ENCODE measurements around the gene SETDB2.

The SETDB2 gene

DNA sequence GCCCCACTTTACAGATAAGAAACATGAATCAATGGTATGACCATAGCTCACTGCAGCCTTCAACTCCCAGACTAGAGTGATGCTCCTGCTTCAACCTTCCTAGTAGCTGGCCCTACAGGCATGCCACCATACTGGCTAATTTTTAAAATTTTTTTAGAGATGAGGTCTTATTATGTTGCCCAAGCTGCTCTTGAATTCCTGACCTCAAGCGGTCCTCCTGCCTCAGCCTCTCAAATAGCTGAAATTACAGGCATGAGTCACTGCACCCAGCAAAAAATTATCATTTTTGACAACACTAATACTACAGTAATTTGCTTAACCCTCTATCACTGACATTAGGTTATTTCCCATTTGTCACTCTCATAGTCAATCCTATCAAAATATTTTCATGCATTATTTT is 15.0 kb upstream of the SETDB2 start:
- DNase-seq: no peak

DNA sequence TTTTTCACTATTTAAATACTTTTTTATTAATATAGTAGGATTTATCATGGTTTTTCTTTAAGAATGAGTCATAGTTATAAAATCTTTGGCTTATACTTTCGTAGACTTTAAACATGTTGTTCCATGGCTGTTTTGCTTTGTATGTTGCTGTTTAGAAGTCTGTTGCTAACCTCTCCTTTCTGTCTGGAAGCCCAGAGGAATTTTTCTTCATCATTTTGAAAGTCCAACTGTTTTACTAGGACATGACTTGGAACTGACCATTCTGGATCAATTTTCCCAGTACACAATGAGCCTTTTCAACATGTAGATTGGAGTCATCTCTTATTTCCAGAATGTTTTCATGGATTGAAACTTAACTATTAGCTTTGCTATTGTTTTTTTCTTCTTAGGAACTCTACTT is 8.1 kb upstream of the SETDB2 start:
- DNase-seq: no peak

DNA sequence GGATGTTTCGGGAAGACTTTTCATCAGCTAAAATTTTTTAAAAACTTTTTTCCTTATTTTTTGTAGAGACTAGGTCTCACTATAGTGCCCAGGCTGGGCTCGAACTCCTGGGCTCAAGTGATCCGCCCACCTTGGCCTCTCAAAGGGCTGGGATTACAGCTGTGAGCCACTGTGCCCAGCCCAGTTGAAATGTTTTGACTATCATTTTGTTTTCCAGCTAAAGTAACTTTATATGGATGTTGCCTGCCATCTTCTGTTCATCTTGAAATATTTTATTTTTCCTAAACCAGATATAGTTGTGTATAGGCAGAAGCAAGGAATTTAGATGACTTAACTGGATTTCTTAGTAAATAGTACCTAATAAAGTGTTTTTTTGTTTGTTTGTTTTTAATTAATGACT is 7.2 kb upstream of the SETDB2 start:
- no peak for DNase-seq

DNA sequence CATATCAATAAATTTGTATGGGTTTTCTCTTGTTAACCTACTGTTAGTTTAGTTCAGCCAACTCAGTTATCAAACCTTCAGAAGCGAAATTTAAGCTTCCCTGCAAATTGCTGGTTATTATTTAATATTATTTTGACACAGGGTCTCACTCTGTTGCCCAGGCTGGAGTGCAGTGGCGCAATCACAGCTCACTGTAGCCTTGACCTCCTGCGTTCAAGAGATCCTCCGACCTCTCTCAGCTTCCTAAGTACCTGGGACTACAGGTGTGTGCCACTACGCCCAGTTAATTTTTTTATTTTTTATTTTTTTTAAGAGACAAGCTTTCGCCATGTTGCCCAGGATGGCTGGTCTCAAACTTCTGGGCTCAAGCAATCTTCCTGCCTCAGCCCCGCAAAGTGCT is 6.4 kb upstream of the SETDB2 start:
- no peak for DNase-seq

DNA sequence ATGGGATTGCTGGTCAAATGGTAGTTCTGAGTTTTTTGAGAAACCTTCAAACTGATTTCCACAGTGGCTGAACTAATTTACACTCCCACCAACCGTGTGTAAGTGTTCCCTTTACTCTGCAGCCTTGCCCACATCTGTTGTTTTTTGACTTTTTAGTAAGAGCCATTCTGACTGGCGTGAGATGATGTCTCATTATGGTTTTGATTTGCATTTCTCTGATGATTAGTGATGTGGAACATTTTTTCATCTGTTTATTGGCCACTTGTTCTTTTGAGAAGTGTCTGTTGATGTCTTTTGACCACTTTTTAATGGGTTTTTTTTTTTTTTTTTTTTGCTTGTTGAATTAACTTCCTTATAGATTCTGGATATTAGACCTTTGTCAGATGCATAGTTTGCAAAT is 4.5 kb upstream of the SETDB2 start:
- DNase-seq: no peak

DNA sequence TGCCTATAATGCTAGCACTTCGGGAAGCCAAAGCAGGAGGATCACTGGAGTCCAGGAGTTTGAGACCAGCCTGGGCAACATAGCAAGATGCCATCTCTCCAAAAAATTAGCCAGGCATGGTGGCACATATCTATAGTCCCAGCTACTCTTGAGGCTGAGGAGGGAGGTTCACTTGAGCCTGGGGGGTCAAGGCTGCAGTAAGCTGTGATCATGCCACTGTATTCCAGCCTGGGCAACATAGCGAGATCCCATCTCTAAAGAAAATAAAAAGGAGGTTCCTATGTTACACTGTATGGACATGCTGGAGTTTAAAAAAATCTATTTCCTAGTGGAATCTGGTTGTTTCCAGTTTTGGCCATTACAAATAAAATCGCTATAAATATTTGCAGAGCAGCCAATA is 2.8 kb upstream of the SETDB2 start:
- no peak for DNase-seq

DNA sequence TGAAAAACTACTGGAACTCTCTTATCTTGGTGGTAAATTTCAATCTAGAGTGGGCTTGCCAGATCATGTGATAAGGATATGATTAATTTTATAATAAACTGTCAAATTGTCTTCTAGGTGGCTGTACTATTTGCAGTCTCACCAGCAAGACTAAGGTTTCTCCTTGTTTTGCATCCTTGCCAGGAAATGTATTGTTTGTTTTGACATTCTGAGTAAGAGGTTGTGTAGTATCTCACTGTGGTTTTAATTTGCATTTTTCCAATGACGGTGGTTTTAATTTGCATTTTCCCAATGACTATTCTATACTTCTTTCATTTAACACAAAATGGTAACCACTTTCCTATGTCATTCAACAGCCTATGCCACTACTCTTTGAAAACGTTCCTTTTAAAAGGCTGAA is 2.2 kb upstream of the SETDB2 start:
- no peak for DNase-seq

DNA sequence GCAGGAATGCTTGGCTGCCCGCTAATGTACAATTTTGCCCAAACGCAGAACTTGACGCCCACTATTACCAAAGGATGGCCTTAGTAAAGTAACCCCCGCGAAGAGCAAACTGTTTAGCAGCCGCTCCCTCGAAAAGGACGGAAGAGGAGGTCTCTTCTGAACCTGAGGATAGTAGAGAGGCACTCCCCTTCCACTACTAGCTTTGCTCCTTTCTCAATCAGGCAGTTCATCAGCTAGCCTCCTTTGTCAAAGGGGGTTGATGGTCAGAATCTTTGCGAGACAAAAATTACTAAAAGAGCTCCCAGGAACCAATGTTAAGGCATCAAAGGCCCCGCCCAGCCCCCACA is 744 bp upstream of the SETDB2 start:
- no peak for DNase-seq

DNA sequence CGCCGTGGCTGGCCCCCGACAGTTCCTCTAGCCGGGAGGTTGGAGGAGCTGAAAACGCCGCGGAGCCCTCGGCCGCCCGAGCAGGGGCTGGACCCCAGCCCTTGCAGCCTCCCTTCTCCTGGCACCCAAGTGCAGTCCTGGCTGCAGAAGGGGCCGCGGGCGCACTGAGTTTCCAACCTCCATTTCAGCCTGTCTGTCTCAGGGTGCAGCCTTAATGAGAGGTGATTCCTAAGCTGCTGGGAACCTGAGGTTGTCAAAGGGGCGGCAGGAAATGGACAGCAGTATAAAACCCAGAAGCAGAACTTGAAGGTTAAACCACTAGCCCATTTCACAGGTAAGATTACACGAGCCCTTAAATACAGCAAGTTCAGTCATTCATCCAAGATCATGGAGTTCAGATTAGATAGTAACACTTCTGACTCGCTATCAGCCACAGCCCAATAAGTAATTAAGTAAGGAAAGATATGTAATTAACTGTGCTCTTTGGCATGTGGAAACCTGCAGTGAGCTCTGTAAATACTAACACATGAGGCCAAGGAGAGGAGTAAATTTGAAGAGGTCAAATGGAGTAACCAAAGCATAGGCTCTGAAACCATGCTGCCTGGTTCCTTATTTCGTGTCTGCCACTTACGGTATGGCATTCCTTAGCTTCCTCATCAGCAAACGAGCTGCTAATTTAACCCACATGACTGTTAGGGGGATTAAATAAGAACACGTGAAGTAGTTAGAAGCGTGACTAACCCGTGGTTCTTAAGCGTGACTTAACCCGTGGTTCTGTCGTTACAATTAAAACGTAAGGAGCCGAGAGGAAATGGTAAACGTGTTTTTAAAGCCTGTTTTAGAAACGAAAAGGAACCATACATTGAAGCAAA is 686 bp downstream of the SETDB2 start:
- peak; percentile 56 for DNase-seq

DNA sequence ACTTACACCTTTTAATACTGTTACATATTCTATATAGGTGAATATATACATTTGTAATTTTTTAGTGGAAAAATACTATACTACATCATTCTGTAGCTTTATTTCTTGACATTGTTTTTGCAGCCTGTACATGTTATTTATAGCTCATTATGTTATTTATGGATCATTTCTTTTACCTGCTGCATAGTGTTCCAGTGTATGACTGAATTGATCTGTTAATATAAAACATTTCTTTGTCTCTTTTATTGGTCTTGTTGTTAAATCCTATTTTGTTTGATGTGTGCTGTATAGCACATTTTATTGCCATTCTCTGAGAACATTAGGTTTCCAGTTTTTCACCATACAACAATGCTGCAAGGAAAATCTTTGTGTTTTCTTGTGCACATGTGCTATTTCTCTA is 2.4 kb downstream of the SETDB2 start:
- no peak for DNase-seq

DNA sequence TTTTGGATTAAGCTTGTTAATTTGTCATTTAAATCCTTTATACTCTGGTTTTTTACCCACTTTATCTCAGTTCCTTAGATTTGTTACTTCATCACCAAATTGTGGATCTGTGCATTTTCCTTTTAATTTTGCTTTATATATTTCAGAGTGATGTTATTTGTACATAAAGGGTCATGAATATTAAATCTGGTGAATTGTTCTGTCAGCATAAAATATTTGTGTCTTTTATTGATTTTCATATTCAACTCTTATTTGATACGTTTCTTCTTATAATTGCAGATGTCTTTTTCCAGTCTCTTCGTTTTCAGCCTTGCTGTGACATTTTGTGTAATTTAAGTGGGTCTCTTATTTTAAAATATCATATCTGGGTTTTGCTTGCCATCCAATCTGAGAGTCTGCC is 4.7 kb downstream of the SETDB2 start:
- DNase-seq: no peak

DNA sequence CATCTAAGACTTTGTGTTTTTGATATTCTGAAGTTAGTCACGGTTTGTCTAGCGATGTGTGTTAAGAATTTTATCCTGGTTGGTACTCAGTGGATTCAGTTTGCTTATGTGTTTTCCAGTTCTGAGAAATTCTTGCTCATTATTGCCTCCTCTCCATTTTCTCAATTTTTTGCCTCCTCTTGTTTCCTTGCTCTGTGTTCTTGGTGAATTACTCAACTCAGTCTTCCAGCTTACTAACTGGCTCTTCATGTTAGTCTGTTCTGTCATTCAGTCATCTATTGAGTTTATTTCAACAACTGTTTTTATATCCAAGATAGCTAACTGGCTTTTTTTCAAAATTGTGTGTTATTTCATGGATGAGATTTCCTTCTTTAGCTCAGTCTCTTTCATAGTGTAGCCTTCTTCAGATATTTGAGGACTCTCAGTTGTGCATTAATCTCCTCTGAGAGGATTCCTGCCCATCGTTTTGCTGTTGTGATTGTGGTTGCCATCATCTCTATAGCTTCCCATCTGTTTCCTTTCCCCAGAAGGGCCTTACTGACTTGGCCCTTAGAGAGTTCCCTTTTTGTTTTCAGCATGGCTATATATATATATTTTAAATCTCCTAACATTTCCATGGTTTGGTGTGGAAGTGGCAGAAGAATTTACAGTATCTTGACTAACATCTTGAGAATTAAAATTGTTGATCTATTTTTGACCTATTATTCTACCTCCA is 6.2 kb downstream of the SETDB2 start:
- DNase-seq: no peak

DNA sequence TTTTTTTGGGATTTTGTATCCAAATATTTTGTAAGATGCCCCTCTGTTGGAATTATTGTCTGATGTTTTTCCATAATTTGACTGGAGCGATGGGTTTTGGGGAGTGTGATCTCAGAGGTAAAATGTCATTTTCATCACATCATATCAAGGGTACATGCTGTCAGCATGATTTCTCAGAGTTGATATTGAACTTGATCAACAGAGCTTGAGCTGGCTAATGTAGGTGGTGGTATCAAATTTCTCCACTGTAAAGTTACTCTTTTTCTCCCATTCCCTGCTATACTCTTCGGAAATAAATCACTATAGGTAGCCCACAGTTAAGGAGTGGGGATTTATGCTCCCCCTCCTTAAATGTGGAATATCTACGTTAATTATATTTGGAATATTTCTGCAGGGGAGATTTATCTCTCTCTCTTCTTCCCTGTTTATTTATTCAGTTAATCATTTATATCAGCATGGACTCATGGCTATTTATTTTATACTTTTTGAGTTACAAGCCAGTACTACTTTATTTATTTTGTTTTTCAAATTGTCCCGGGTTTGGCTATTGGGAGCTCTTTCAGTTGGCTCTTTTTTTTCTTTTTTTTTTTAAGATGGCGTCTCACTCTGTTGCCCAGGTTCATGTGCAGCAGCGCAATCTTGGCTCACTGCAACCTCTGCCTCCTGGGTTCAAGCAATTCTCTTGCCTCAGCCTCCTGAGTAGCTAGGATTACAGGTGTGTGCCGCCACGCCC is 8.8 kb downstream of the SETDB2 start:
- no peak for DNase-seq

DNA sequence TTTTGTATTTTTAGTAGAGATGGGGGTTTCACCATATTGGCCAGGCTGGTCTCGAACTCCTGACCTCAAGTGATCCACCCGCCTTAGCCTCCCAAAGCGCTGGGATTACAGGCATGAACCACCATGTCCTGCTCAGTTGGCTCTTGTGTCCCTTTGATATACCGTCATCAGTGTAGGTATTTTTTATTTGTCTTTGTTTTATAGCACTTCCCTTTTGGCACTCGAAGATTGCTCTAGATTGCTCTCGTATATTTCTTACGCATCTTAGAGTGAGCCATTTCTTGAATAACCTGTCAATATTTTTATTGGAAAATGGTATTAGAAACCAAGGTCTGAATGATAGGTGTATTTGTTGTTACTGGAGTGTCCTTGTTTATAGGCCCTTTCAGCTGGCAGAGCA is 9.4 kb downstream of the SETDB2 start:
- DNase-seq: no peak

DNA sequence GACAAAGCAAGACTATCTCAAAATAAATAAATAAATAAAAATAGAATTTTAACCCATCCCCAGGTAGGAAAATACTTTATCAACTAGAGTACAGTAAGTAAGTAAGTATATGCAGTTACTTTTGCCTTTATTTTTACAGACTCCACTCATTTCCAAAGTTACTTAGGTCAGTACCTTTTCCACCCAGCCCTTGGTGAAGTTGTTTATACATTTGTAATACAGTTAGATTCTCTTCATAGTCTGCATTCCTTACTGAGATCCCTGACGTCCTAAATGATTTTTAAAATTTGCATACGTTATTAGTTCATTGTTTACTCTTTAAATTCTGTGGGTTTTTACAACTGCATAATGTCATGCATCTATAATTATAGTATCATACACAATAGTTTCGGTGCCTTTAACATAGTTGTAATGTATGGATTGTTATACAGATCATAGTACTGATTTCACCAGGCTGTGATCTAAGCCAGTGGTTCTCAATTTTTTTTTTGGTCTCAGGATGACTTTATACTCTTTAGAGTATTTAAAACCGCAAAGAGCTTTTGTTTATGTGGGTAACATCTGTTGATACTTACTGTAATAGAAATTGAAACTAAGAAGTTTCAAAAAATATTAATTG is 10.4 kb downstream of the SETDB2 start:
- DNase-seq: peak; percentile 26

DNA sequence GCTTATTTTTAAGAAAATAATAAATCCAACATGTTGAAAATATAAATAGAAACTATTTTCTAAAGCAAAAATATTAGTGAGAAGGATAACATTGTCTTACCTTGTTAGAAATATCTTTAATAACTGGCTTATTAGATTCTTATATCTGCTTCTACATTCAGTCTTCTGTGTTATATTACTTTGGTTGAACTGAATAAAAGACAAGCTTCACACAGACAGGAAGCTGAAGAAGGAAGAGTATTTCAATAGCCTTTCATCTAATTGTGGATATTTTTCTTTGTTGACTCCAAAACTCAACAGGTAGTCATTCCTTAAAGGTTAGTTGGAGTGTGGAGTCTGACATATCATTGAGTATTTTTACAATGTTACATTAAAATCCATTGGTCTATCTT is 10.9 kb downstream of the SETDB2 start:
- no peak for DNase-seq

DNA sequence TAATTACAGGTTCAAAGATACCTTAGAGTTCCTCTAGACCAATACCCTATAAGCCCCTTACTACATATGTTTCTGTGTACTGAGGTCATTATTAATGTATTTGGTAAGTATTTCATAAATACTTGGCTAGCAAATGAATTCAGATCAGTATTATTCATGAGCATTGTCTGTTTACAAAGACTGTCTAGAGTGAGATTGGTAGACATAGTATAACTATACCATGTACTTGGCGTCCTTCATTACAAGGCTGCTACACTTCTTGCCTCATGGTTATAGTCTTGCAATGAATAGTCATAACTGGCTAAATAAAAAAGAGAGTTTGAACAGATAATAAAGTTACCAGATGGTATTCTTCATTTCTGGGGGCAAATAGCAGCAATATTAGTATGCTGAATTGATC is 12.1 kb downstream of the SETDB2 start:
- no peak for DNase-seq

DNA sequence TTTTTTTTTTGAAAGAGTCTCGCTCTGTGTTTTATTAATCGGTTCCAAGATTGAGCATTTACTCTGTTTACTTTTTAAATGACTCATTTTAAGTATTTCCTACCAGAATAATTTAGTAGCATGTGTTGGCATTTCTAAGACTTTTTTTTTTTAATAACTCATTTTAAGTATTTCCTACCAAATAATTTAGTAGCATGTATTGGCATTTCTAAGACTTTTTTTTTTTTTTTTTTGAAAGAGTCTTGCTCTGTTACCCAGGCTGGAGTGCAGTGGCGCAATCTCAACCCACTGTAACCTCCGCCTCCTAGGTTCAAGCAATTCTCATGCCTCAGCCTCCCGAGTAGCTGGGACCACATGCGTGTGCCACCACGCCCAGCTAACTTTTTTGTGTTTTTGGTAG is 13.1 kb downstream of the SETDB2 start:
- DNase-seq: no peak

DNA sequence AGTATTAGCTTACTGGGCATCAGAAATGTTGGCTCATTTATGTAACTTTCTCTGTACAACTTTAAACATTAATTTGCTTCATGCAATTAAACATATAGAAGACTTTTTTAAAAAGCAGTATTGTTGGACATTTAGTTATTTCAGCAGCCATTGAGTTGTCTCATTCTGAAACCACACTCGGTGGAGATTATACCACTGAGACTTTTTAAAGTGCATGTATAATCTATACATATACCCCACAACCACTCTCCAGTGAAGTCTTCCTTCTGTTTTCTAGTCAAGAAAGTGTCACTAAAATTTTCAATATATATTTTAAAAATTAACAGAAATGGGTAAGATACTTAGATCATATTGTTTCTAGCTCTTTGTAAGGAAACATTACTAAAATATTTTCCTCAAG is 15.5 kb downstream of the SETDB2 start:
- DNase-seq: no peak

DNA sequence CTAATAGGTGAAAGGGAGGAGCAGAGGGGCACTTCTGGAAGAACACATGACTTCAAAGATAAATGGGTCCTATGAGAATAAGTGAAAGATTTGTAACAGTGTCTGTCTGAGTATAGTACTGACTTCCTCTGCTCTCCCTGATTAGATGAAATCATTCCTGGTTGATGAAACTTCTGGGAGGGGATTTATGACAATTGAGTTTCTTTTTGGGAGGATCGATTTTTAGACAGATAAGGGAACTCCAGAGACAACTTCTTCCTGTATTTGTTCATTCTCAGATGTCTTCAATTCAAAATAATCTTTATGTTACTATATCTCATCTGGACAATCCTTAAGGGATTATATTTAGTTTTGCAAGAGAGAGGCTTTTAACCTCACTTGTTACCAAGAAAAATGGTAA is 20.0 kb downstream of the SETDB2 start:
- no peak for DNase-seq

DNA sequence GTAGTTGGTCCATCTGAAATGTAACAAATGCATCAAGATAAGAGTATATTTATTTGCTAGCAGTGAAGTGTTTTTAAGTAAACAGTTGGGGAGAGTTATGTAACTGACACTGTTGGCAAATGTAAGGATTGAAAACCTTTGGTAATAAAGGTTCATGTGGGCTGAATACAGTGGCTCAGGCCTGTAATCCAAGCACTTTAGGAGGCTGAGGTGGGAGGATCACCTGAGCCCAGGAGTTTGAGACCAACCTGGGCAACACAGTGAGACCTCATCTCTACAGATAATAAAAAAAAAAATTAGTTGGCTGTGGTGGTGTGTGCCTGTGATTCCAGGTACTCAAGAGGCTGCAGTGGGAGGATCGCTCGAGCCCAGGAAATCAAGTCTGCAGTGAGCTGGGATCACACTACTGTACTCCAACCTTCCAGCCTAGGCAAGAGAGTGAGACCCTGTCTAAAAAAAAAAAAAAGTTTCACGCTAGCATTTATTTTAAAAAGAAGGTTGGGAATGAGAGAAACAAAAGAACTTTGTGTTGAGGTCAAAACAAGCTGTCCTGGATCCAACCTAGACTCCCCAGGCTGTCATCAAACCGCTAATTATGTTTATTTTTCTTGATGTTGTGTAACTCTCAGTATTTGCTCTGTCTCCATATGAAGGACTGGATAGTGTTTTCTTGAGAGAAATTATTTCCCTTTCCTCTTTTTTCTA is 20.7 kb downstream of the SETDB2 start:
- DNase-seq: no peak

DNA sequence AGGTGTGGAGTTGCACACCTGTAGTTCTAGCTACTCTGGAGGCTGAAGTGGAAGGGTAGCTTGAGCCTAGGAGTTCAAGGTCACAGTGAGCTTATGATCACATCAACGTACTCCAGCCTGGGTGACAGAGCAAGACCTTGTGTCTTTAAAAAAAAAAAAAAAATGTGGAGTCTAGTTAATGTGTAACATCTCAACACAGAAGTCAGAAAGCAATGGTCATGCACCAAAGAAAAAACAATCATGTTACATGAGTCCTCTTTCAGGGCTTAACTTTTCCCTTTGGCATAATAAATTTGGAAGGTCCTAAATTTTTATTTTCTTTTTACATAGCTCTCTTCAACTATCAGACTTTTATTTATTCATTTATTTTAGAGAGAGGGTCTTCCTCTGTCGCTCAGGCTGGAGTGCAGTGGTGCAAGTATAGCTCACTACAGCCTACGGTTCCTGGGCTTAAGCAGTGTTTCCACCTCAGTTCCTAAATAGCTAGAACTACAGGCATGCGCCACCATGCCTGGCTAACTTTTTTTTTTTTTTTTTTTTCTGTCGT is 22.3 kb downstream of the SETDB2 start:
- no peak for DNase-seq

DNA sequence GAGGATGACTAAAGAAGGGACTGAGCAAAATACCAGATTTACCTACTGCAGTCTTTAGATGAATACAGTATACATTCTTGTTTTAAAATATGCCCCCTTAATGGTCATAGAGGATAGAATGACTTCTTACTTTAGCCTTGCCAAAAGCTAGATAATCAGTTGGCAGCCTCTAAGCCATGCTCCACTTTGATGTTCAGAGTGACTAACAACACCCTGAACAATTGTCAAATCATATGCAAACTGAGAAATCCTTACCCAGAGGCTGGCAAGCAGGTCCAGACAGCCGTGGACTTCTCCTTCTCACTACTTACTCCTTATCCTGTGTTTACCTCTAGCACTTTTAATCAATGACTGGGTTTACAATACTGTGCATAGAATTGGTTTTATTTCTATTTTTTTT is 28.1 kb downstream of the SETDB2 start:
- no peak for DNase-seq

Data from RPMI8226 (cell line).